Glutamatergic neuron (in vitro differentiated cells): ENCODE measurements around the gene JAKMIP1. TPM values are rescaled to one million over a fixed set of nuclear protein-coding genes. Genes with fewer than 3 reads are reported as not detected.
"Not testable (repeated sequence)": the region's sequence is repeated elsewhere in the genome, so short reads cannot be mapped to it uniquely, and the experiment has no call there.

Experiments
- DNase-seq: peaks from one replicate; pipeline ENCODE4 v3.0.0; 2022
- H3K27ac Mint-ChIP-seq: one replicate; pipeline ENCODE4 v1.8.0; 2020; ENCODE audit warnings: mild to moderate bottlenecking, mixed read lengths, inconsistent platforms; ENCODE audit not compliant: unreplicated experiment
- H3K27me3 Mint-ChIP-seq: one replicate; pipeline ENCODE4 v1.8.0; 2020; ENCODE audit warnings: mild to moderate bottlenecking, moderate library complexity, mixed read lengths, inconsistent platforms; ENCODE audit not compliant: unreplicated experiment
- H3K36me3 Mint-ChIP-seq: one replicate; pipeline ENCODE4 v1.8.0; 2020; ENCODE audit warnings: mild to moderate bottlenecking, mixed read lengths, inconsistent platforms; ENCODE audit not compliant: unreplicated experiment
- H3K4me1 Mint-ChIP-seq: one replicate; pipeline ENCODE4 v1.8.0; 2020; ENCODE audit warnings: mild to moderate bottlenecking, low read depth, mixed read lengths, inconsistent platforms; ENCODE audit not compliant: unreplicated experiment
- H3K4me3 Mint-ChIP-seq: one replicate; pipeline ENCODE4 v1.8.0; 2020; ENCODE audit warnings: mild to moderate bottlenecking, mixed read lengths, inconsistent platforms; ENCODE audit not compliant: unreplicated experiment
- H3K9me3 Mint-ChIP-seq: one replicate; pipeline ENCODE4 v1.8.0; 2020; ENCODE audit warnings: mild to moderate bottlenecking, moderate library complexity, mixed read lengths, inconsistent platforms; ENCODE audit not compliant: unreplicated experiment
- total RNA-seq: library from RNA; stranded (reverse); fragmentation: NEBNext Ultra II Directional; extraction: Animal tissue kit (Norgen Biotek cat#: 25700); gene quantifications from one replicate; pipeline ENCODE4 v1.2.1, GENCODE V29; 2021; ENCODE audit not compliant: unreplicated experiment
- TF ChIP-seq, protein P1 (sequence below): fragments of 200-600 bp; sonication (generic); IDR thresholded peaks from one replicate; pipeline ENCODE4 v1.5.0; 2021; ENCODE audit not compliant: partially characterized antibody, unreplicated experiment

Gene JAKMIP1
- total RNA-seq, 1 donor from 2014 or later = 2.4 TPM

DNA sequence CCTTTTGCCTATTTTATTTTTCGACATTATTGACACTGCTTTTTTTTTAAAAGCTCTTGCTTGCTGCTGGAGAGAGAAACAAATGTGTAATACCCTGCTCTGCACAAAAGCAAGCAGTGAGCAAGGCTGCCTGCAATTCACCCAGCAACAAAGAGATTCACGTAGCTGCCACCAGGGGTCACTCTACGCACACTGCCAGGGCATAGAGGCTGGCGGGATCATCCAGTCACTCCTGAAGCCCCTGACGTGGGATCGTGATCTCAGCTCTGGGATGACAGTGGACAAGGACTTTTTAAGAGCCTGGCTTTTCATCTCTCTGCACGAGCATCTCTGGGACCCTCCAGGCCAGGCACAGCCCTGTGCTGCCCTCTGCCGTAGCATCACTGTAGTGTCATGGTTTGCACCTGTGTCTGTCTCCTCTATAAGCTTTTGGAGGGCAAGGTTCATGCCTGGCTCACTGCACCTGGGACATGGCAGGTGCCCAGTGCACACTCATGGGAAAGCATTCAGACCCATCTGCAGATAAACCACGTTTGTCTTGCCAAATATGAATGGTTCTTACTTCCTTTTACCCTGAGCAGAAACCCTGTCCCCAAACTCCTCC lies 201.9 kb downstream of the JAKMIP1 start:
- TF ChIP-seq, protein P1, sequence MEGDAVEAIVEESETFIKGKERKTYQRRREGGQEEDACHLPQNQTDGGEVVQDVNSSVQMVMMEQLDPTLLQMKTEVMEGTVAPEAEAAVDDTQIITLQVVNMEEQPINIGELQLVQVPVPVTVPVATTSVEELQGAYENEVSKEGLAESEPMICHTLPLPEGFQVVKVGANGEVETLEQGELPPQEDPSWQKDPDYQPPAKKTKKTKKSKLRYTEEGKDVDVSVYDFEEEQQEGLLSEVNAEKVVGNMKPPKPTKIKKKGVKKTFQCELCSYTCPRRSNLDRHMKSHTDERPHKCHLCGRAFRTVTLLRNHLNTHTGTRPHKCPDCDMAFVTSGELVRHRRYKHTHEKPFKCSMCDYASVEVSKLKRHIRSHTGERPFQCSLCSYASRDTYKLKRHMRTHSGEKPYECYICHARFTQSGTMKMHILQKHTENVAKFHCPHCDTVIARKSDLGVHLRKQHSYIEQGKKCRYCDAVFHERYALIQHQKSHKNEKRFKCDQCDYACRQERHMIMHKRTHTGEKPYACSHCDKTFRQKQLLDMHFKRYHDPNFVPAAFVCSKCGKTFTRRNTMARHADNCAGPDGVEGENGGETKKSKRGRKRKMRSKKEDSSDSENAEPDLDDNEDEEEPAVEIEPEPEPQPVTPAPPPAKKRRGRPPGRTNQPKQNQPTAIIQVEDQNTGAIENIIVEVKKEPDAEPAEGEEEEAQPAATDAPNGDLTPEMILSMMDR = peak; percentile 93
- H3K4me1 Mint-ChIP-seq = peaks cover 21% of the 10 kb centered on the region
- no peak overlapping the region for H3K4me3 Mint-ChIP-seq
- peaks cover 2% of the 10 kb centered on the region for H3K9me3 Mint-ChIP-seq
- peak overlapping the region; percentile 60 for H3K27ac Mint-ChIP-seq
- no peaks in the 10 kb centered on the region for H3K27me3 Mint-ChIP-seq
- DNase-seq = peak; percentile 84
- no peaks in the 10 kb centered on the region for H3K36me3 Mint-ChIP-seq

DNA sequence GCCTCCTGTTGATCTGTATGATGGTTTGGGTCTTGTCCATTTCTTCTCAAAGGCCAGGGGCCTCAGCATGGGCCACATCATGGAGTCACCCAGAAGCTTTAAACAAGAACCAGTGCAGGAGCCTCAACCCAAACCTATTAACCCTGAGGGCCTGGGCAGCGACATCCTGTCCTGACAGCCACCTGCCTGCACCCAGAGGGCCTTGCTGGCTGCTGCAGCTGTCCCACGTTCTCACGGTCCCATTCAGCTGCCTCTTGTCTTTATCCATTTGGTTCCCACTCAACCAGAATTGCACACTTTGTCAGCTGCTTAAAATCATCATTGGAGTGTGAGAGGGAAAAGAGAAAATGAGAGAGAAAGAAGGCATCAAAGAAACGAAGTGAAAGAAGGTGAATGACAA lies 203.7 kb downstream of the JAKMIP1 start:
- H3K27me3 Mint-ChIP-seq = no peaks in the 10 kb centered on the region
- H3K27ac Mint-ChIP-seq = peak overlapping the region; percentile 71
- DNase-seq = no peak

DNA sequence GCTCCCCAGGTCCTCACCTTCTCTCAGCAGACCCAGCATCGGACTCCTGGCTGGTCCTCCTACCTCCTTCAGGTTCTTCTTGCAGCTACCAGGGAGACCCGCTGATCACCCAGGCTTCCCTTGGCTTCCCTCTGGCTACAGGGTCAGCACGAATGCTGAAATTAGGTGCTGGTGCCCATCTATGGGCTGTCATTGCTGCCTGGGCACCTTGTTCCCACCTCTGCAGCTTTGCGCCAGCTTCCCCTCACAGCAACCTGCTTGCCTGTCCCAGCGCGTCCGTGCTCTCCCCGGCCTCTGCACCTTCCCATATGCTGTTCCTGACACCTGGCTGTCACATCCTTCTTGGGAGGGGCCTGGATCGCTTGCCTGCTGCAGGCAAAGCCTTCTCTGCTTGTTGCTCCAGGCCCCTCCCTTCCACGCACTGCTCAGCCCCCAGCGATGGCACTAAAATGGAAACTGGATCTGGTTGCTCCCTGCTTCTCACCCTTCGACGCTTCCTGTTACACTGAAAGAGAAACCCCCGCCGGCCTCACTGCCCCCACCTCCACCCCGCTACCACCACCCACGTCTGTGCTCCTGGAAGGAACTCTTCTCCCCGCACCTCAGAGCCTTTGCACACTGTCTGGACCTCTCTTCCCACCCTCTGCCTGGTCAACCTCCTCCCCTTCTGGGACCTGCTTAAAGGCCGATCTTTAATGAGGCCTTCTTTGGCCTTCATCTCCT lies 204.3 kb downstream of the JAKMIP1 start:
- DNase-seq = no peak
- peaks cover 2% of the 10 kb centered on the region for H3K9me3 Mint-ChIP-seq

More for the DNA sequence above, 203.7 kb downstream of the JAKMIP1 start:
- H3K4me1 Mint-ChIP-seq = peaks cover 17% of the 10 kb centered on the region
- TF ChIP-seq, protein P1 = no peak
- no peaks in the 10 kb centered on the region for H3K36me3 Mint-ChIP-seq
- H3K4me3 Mint-ChIP-seq = no peak overlapping the region
- H3K9me3 Mint-ChIP-seq = peaks cover 2% of the 10 kb centered on the region

DNA sequence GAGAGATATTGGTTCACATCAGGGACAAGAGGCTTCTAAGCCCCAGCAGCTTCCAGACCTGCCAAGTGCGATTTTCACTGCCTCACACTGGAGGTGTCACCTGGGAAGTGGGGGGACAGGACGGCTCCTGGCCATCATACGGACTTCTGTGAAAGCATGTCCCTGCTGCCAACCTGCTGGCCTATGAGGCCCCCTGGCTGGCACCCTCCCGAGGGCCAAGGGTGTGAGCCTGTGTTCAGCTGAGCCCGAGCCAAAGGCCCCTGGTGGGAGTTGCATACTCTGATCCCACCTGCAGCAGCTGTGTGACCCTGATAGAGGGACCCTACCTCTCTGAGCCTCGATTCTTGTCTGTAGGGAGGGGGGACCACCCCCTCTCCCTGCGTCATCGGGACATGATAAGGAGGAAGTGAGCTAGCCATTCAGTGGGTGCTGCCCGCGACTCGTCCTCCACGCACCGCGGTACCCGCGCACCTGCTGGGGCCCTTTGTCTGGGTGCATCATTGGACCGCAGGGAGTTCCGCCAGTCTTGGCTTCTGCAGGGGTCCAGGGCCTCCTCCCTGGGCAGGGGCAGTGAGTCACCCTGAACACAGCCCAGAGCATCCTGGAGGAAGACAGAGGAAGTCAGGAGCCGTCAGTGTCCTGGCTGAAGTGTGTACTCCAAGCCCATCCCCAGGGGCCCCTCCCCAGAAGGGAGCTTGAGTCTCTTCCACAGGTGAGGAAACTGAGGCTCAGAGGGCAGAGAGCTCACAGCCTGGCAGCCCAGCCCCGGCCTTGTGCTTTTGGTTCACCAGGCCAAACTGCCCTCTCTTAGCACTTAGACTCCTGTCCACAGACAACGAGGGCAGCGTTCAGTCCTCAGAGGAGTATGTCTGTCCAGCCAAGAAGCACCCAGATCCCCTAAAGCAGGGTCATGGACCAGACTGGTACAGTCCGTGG lies 206.2 kb downstream of the JAKMIP1 start:
- peak overlapping the region; percentile 38 for H3K27ac Mint-ChIP-seq
- peaks cover 2% of the 10 kb centered on the region for H3K9me3 Mint-ChIP-seq
- peaks cover 6% of the 10 kb centered on the region for H3K27me3 Mint-ChIP-seq
- TF ChIP-seq, protein P1 = no peak
- H3K4me1 Mint-ChIP-seq = peaks cover 17% of the 10 kb centered on the region
- H3K36me3 Mint-ChIP-seq = peaks cover 3% of the 10 kb centered on the region
- no peak for DNase-seq
- no peak overlapping the region for H3K4me3 Mint-ChIP-seq

More for the DNA sequence above, 204.3 kb downstream of the JAKMIP1 start:
- Mint-ChIP-seq H3K4me1 (peaks cover 17% of the 10 kb centered on the region), H3K27ac (peak overlapping the region; percentile 71), H3K27me3 (no peaks in the 10 kb centered on the region), H3K36me3 (peaks cover under 1% of the 10 kb centered on the region), H3K4me3 (no peak overlapping the region)
- TF ChIP-seq, protein P1 = no peak

DNA sequence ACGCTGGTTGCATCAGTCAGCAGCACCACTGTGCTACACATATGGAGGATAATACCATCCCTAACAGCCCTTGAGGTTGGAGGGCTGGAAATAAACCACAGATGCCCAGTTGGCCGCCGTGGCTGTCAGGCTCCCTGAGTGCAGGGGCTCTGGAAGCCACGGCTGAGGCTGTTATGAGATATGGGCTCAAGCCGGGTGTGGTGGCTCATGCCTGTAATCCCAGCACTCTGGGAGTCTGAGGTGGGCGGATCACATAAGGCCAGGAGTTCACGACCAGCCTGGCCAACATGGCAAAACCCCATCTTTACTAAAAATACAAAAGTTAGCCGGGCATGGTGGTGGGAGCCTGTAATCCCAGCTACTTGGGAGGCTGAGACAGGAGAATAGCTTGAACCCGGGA lies 207.0 kb downstream of the JAKMIP1 start:
- not testable (repeated sequence) for H3K27me3 Mint-ChIP-seq

More for the DNA sequence above, 207.0 kb downstream of the JAKMIP1 start:
- H3K4me3 Mint-ChIP-seq, H3K27ac Mint-ChIP-seq, H3K36me3 Mint-ChIP-seq, DNase-seq, H3K9me3 Mint-ChIP-seq: not testable (repeated sequence)
- peaks cover 17% of the 10 kb centered on the region for H3K4me1 Mint-ChIP-seq
